ENCODE measurements around the gene PLD1.

PLD1 gene

GRCh38 chr3:171770689-171771620, 39.3 kb downstream of the PLD1 start:
- H3K4me3 ChIP-seq (replicated peaks; ENCODE audit: low read depth, low read length) = peak overlapping the region; percentile 50
- no peak for TF ChIP-seq CTCF (IDR thresholded peaks at IDR 0.05; ENCODE audit: insufficient read depth, low read length, poor library complexity, severe bottlenecking)
- H3K27me3 ChIP-seq (replicated peaks; ENCODE audit: control insufficient read depth, insufficient read depth, low read length) = no peaks in the 10 kb centered on the region
- no peaks in the 10 kb centered on the region for H3K36me3 ChIP-seq (ENCODE audit: control insufficient read depth, insufficient read depth, low read length)
- DNase-seq (ENCODE audit: extremely low read depth, insufficient read length) = no peak

- H3K4me3 ChIP-seq (replicated peaks; ENCODE audit: low read depth, low read length) = peak overlapping the region; percentile 29
- H3K36me3 ChIP-seq (ENCODE audit: control insufficient read depth, insufficient read depth, low read length) = no peaks in the 10 kb centered on the region
- no peaks in the 10 kb centered on the region for H3K27me3 ChIP-seq (replicated peaks; ENCODE audit: control insufficient read depth, insufficient read depth, low read length)
- no peak for DNase-seq (ENCODE audit: extremely low read depth, insufficient read length)
- no peak for TF ChIP-seq CTCF (IDR thresholded peaks at IDR 0.05; ENCODE audit: insufficient read depth, low read length, poor library complexity, severe bottlenecking)
Observed at GRCh38 chr3:171769461-171769860, 40.8 kb downstream of the PLD1 start.

- no peak for TF ChIP-seq CTCF (IDR thresholded peaks at IDR 0.05; ENCODE audit: insufficient read depth, low read length, poor library complexity, severe bottlenecking)
- DNase-seq (ENCODE audit: extremely low read depth, insufficient read length) = no peak
- Histone ChIP-seq H3K4me3 (replicated peaks; ENCODE audit: low read depth, low read length) (no peak overlapping the region), H3K27me3 (replicated peaks; ENCODE audit: control insufficient read depth, insufficient read depth, low read length) (no peaks in the 10 kb centered on the region), H3K36me3 (ENCODE audit: control insufficient read depth, insufficient read depth, low read length) (no peaks in the 10 kb centered on the region)
Observed at GRCh38 chr3:171768986-171769385, 41.3 kb downstream of the PLD1 start.

DNA sequence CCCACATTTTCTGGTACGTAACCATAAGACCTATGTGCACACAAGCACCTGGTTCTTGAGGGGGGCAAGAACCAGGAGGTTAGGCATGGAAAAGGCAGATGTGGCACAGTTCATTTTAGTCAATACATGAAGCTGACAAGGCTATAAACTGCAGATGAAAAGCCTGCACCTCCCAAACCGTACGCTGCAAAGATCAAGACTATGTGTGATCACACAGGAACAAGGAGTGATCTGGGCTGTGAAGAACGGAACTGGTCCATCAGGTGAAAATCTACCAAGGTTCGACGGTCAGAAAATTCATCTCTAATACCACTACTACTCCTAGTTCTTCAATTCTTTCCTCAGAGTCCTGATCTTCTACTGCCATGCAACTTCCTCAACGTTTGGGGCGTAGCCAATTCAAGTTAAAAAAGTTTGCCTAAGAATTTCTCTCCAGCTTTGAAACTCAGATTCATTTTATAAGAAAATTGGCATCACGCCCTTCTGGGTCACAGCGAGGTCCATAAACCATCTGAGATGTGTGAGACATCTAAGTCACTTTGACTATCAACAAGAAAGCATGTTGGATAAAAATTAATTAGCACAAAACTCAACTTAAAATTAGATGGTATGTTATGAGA, 41.9 kb downstream of the PLD1 start:
- Histone ChIP-seq H3K27me3 (replicated peaks; ENCODE audit: control insufficient read depth, insufficient read depth, low read length) (no peaks in the 10 kb centered on the region), H3K4me3 (replicated peaks; ENCODE audit: low read depth, low read length) (no peak overlapping the region), H3K36me3 (ENCODE audit: control insufficient read depth, insufficient read depth, low read length) (no peaks in the 10 kb centered on the region)
- no peak for DNase-seq (ENCODE audit: extremely low read depth, insufficient read length)
- no peak for TF ChIP-seq CTCF (IDR thresholded peaks at IDR 0.05; ENCODE audit: insufficient read depth, low read length, poor library complexity, severe bottlenecking)

GRCh38 chr3:171765511-171765887, 44.8 kb downstream of the PLD1 start:
- TF ChIP-seq CTCF (IDR thresholded peaks at IDR 0.05; ENCODE audit: insufficient read depth, low read length, poor library complexity, severe bottlenecking) = no peak
- H3K27me3 ChIP-seq (replicated peaks; ENCODE audit: control insufficient read depth, insufficient read depth, low read length) = no peaks in the 10 kb centered on the region
- no peak for DNase-seq (ENCODE audit: extremely low read depth, insufficient read length)
- no peak overlapping the region for H3K4me3 ChIP-seq (replicated peaks; ENCODE audit: low read depth, low read length)
- no peaks in the 10 kb centered on the region for H3K36me3 ChIP-seq (ENCODE audit: control insufficient read depth, insufficient read depth, low read length)

Measured in GM06990 (cell line).